ENCODE data around the gene PAX8.
"Not testable (repeated sequence)": the region's sequence is repeated elsewhere in the genome, so short reads cannot be mapped to it uniquely, and the experiment has no call there.

DNA sequence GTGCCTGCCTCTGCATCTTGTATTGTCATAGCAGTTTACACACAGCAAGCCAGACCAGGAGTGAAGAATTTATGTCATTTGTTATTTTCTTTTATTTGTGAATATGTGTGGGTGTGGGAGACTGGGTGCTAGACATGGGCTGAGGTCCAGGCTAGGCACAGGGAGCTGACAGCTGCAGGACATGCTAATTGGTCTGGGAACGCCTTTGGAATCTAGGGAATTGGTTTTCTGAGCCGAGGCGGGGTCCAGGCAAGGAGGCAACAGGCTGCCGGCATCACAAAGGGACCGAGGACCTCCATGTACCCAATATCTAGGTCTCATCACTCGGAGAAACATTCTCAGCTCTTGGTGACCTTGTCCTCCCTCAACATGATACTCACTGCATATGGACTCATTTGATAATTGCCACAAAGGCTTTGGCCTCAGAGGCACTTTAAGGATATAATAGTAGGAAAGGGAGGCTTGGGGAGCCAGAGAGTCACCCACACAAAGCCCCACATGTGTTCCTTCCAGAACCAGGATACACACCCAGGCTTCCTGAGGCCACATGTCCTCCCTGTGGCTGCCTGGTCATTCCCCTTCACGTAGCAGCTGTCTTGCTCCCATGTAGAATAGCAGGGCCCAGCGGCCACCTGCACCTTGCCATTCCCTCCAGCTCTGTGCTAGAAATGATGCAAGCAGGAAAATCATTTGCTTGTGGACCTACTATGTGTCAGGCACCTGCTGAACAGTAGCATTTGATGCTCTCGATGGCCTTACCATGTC is 23.7 kb upstream of the PAX8 start:
- TF ChIP-seq ZNF404 (tag by site-specific recombination; IDR thresholded peaks at IDR 0.05); ZNF274 (IDR thresholded peaks at IDR 0.05; ENCODE audit: low read length); ZNF274 (tag by site-specific recombination; IDR thresholded peaks at IDR 0.05; ENCODE audit: borderline replicate concordance); ZNF621 (tag by site-specific recombination; IDR thresholded peaks at IDR 0.05); ZNF354C (tag by site-specific recombination; IDR thresholded peaks at IDR 0.05; ENCODE audit: borderline replicate concordance, low read depth); ZNF558 (tag by site-specific recombination; IDR thresholded peaks at IDR 0.05): not testable (repeated sequence)
- TF ChIP-seq, protein P1, sequence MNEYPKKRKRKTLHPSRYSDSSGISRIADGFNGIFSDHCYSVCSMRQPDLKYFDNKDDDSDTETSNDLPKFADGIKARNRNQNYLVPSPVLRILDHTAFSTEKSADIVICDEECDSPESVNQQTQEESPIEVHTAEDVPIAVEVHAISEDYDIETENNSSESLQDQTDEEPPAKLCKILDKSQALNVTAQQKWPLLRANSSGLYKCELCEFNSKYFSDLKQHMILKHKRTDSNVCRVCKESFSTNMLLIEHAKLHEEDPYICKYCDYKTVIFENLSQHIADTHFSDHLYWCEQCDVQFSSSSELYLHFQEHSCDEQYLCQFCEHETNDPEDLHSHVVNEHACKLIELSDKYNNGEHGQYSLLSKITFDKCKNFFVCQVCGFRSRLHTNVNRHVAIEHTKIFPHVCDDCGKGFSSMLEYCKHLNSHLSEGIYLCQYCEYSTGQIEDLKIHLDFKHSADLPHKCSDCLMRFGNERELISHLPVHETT (tag by site-specific recombination; IDR thresholded peaks at IDR 0.05) = not testable (repeated sequence)
- TF ChIP-seq, protein P2, sequence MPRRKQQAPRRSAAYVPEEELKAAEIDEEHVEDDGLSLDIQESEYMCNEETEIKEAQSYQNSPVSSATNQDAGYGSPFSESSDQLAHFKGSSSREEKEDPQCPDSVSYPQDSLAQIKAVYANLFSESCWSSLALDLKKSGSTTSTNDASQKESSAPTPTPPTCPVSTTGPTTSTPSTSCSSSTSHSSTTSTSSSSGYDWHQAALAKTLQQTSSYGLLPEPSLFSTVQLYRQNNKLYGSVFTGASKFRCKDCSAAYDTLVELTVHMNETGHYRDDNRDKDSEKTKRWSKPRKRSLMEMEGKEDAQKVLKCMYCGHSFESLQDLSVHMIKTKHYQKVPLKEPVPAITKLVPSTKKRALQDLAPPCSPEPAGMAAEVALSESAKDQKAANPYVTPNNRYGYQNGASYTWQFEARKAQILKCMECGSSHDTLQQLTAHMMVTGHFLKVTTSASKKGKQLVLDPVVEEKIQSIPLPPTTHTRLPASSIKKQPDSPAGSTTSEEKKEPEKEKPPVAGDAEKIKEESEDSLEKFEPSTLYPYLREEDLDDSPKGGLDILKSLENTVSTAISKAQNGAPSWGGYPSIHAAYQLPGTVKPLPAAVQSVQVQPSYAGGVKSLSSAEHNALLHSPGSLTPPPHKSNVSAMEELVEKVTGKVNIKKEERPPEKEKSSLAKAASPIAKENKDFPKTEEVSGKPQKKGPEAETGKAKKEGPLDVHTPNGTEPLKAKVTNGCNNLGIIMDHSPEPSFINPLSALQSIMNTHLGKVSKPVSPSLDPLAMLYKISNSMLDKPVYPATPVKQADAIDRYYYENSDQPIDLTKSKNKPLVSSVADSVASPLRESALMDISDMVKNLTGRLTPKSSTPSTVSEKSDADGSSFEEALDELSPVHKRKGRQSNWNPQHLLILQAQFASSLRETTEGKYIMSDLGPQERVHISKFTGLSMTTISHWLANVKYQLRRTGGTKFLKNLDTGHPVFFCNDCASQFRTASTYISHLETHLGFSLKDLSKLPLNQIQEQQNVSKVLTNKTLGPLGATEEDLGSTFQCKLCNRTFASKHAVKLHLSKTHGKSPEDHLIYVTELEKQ (tag by site-specific recombination; IDR thresholded peaks at IDR 0.05; ENCODE audit: borderline replicate concordance) = not testable (repeated sequence)
- TF ChIP-seq, protein P3, sequence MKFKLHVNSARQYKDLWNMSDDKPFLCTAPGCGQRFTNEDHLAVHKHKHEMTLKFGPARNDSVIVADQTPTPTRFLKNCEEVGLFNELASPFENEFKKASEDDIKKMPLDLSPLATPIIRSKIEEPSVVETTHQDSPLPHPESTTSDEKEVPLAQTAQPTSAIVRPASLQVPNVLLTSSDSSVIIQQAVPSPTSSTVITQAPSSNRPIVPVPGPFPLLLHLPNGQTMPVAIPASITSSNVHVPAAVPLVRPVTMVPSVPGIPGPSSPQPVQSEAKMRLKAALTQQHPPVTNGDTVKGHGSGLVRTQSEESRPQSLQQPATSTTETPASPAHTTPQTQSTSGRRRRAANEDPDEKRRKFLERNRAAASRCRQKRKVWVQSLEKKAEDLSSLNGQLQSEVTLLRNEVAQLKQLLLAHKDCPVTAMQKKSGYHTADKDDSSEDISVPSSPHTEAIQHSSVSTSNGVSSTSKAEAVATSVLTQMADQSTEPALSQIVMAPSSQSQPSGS (tag by site-specific recombination; IDR thresholded peaks at IDR 0.05; ENCODE audit: low read depth) = not testable (repeated sequence)
